GM13976 (cell line): ENCODE data around the gene SYTL2.
"Not testable (repeated sequence)": the region's sequence is repeated elsewhere in the genome, so short reads cannot be mapped to it uniquely, and the experiment has no call there.

Source experiments
- DNase-seq: peaks from one replicate; pipeline ENCODE4 v3.0.0; 2012; ENCODE audit warnings: low spot score
- CTCF ChIP-seq: IDR thresholded peaks from 2 replicates; pipeline ENCODE4 v1.5.1; 2012; ENCODE audit warnings: borderline replicate concordance, mild to moderate bottlenecking; ENCODE audit not compliant: insufficient read depth; ENCODE audit errors: extremely low read depth, missing control alignments, control extremely low read depth
- in situ Hi-C: fragments of 300-500 bp; cut with MboI; formaldehyde crosslinking; loops from one replicate; pipeline ENCODE4 v1.12.0; 2022; ENCODE audit warnings: low sequenced_read_pairs, mixed read lengths, inconsistent platforms; ENCODE audit not compliant: unreplicated experiment

Gene SYTL2

GRCh38 chr11:85848556-85848955 is 37.6 kb upstream of the SYTL2 start:
- DNase-seq = no peak
- in situ Hi-C loops = no loop called here
- TF ChIP-seq CTCF = no peak

GRCh38 chr11:85848006-85848405 is 37.1 kb upstream of the SYTL2 start:
- no peak for TF ChIP-seq CTCF
- no peak for DNase-seq
- in situ Hi-C loops = no loop called here

GRCh38 chr11:85847436-85847835 is 36.5 kb upstream of the SYTL2 start:
- DNase-seq = no peak
- TF ChIP-seq CTCF = no peak
- in situ Hi-C loops = no loop called here

- TF ChIP-seq CTCF = no peak
- DNase-seq = no peak
- in situ Hi-C loops = no loop called here
Observed at GRCh38 chr11:85845124-85845631, 34.2 kb upstream of the SYTL2 start.

- DNase-seq = no peak
- TF ChIP-seq CTCF = no peak
- in situ Hi-C loops = no loop called here
Observed at GRCh38 chr11:85844439-85845123, 33.6 kb upstream of the SYTL2 start.

- no peak for DNase-seq
- no peak for TF ChIP-seq CTCF
- in situ Hi-C loops = no loop called here
Observed at GRCh38 chr11:85843929-85844328, 33.0 kb upstream of the SYTL2 start.

GRCh38 chr11:85840932-85841331 is 30.0 kb upstream of the SYTL2 start:
- in situ Hi-C loops, DNase-seq: not testable (repeated sequence)
